KBM-7 (cell line): Measurements from ENCODE around the gene HK1.

Experiments used
- DNase-seq: peaks from one replicate; pipeline ENCODE4 v3.0.0-alpha.2; 2015
- in situ Hi-C: fragments of 300-500 bp; cut with MboI; formaldehyde crosslinking; loops from 2 replicates; pipeline ENCODE4 v1.14.3; 2020; ENCODE audit warnings: low sequenced_read_pairs, low pct_unique_long_range_greater_than_20kb, mixed read lengths

The HK1 gene

DNA sequence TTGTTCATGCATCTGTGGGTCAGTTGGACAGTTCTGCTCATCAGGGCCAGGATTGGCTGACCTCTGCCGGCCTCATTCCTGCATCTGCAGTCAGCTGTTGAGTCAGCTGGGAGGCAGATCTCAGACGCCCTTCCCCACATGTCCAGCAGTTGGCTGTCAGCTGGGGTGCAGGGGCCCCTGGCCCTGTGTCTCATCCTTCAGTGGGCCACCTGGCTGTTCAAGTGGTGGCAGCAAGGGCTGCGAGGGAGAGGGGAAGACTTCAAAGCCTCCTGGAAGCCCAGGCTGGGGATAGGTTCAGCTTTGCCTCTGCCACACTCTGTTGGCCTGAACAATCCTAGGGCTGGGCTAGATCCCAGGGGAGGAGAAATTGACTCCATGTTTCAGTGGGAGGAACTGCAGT is 105.3 kb downstream of the HK1 start:
- in situ Hi-C loops: loop anchor here (5.0 kb wide), 1 partner anchor 136 kb away; no protein-coding TSS in a partner anchor
- no peak for DNase-seq

DNA sequence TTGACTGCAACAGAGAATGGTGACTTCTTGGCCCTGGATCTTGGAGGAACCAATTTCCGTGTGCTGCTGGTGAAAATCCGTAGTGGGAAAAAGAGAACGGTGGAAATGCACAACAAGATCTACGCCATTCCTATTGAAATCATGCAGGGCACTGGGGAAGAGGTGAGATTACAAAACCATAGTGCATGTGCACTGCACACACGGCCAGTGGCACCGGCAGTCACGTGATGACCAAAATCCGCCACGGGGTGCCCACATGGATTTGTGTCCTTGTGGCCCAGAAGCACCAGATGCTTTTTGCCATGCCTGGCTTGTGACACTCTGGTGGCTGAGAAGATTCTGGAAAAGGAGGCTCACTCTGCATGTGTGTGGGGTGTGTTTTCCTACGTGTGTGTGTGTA is 106.0 kb downstream of the HK1 start:
- in situ Hi-C loops: loop anchor here (5.0 kb wide), 1 partner anchor 137 kb away; no protein-coding TSS in a partner anchor
- DNase-seq: no peak

DNA sequence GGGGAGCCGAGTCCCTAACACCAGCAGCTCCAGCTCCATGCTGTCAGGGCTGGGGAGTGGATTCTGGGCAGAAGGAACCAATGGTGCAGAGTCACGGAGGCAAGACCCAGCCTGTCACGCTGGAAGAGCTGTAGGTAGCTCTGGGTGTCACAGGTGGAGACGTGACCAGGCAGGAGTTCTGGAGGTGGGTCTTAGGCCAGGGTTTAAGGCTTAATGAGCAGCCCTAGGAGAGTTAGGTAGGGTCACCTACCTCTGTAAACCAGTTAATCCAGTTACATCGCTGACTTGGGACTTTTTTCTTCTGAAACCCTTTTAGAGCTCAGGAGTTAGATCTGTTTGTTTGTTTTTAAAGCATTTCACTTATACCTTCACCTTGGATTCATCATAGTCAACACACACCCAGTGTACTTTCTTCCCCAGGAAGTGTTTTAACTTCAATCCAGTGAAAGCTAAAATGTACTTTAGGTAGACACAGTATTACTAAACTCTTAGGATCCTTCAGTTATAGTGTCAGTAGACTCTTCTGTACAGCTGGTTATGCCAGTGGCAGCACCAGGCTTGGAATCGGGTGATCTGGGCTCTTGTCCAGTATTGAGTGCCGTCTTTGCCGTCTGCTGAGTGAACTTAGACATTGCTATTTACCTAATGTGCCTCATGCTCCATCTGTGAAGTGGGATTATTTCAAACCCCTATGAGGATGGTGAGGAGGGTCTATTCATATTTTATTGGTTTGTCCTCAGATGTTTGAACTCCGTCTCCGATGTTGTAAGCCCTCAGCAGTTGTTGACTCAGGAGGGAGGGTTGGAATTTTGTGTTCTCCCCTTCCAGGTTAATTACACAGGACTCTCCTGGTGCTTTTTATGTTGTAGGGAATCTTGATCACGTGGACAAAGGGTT is 107.4 kb downstream of the HK1 start:
- no peak for DNase-seq
- in situ Hi-C loops: no loop called here

DNA sequence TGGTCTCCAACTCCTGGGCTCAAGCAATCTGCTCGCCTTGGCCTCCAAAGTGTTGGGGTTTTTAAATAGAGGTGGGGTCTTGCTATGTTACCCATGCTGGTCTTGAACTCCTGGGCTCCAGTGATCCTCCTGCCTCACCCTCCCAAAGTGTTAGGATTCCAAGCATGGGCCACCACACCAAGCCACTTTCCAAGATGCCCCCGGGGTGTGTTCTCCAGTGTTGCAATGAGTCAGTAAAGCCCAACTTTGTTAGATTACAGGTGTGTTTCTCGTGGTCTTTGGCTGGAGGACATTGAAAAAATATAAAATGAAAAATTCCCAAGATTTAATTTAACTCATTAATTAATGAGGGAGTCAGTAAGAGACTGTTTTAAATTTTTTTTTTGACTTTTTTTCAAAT is 109.2 kb downstream of the HK1 start:
- no peak for DNase-seq
- in situ Hi-C loops: no loop called here

DNA sequence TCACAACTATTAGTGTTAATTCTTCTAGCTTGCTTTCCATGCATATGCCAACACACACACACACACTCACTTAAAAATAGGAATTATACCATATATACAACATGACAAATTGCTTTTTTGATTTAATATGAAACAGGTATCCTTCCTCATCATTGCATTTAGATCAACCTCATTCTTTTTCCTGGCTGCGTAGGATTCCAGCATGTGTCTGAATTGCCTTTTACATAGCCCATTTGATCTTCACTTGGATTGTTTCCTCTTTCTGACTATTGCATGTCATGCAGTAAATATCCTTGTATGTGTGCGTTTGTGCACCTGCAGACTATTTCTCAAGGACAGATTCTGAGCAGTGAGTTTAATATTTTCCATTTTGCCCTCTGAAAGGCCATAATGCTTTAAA is 110.2 kb downstream of the HK1 start:
- in situ Hi-C loops: no loop called here
- no peak for DNase-seq

DNA sequence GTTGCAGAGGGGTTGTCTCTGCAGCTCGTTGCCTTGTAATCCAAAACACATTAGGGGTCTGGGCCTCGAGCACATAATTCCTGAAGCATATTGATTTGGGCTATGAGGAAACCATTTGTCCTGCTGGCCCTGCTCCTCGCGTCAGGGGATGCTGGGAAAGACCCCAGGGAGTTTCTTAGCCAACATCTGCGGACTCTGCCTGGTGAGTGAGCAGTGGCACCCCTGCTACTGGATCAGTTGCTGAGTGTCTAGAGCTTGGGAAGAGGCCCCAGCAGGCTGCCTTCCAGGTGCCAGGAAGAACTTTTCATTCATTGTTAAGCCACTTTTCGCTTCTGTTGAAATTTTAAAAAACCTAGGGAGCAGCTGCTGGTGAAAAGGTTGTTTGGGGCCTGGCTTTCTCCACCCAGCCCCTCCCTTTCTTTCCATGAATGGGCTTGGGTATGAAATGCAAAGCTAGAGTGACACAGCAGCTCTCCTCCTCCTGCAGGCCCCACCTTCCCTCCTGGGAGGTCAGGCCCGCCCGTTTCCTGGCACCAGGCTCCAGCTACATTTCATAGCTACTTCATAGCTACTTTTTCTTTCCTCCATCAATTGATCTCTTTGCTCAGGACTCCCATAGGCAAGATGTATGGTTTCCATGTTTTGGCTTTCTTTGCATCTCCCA is 111.7 kb downstream of the HK1 start:
- in situ Hi-C loops: no loop called here
- peak; percentile 31 for DNase-seq

DNA sequence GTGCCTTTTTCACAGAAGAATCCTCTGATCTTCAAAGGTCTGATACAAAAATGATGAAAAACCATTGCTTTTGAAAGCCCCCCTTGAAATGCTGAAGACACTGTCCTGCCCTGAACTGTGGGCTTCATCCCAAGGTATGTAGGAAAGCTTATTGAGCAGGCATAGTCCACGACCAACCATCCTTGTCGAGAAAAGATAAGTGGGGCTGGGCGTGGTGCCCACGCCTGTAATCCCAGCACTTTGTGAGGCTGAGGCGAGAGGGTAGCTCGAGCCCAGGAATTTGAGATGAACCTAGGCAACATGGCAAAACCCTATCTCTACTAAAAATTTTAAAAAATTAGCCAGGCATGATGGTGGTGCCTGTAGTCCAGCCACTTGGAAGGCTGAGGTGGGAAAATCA is 112.9 kb downstream of the HK1 start:
- in situ Hi-C loops: no loop called here
- DNase-seq: no peak

DNA sequence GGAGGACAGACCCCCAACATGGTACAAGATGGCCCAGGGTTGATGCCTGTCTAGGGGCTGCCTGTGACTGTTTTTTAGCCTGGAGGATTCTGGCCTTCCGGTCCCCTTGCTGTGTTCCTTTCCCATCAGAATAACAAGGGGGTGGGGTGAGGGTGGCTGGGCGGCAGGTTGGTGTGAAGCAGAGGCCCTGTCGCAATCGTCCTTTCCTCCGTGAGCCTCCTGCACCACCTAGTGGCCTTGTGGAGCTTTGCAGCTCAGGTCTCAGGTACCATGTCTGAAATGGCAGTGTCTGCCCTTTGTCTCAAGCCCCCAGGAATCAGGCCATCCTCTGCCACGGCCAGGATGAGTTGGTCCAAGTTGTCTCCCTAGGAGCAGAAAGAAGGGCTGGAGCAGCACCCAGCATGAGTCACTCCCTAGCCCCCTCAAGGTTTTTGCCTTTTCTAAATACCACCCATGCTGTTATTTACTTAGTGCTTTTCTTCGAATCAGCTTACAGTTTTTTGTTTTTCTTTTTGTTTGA is 114.2 kb downstream of the HK1 start:
- DNase-seq: peak; percentile 83
- in situ Hi-C loops: no loop called here

DNA sequence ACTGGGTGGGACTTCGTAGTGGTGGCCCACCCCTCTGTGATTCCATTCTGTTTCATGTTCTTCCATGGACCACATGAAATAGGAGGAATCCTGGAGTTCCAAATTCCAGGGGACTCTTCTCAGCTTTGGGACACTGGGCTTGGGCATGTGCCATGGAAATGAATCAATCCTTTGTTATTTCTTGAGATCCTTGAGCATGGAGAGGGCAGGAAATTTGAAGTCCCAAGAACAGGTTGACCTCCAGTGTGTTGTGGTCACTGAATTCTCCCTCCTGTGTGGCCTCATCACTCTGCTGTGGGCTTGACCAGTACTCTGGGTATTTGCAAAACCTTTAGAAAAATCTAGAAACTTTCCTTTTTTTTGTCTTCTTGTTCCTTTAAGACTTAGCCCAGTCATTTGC is 115.7 kb downstream of the HK1 start:
- in situ Hi-C loops: no loop called here
- DNase-seq: no peak

DNA sequence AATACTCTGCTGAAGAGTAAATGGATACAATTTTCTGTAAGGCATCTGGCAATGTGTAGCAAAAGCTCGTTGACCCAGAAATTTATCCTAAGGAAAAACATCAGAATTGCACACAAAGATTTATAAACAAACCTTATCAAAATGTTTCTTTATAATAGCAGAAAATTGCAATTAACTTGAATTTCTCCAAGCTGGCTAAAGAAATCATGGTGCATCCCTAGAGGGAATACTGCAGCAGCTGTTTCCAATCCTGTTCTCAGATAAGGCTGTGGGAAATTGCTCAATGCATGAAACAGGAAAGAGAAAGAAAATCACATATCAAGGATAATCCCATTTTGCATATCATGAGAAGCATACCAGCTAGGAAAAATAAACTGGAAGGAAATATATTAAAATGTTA is 119.7 kb downstream of the HK1 start:
- no peak for DNase-seq
- in situ Hi-C loops: no loop called here

DNA sequence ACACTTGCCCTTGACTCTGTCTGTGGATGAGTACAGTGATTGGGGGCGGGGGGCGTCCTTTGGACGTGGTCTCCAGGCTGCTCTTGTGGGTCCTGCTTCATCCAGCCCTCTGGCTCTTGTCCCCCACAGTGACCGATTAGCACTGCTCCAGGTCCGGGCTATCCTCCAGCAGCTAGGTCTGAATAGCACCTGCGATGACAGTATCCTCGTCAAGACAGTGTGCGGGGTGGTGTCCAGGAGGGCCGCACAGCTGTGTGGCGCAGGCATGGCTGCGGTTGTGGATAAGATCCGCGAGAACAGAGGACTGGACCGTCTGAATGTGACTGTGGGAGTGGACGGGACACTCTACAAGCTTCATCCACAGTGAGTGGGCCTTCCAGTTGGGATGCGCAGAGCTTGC is 120.2 kb downstream of the HK1 start:
- in situ Hi-C loops: no loop called here
- DNase-seq: no peak

DNA sequence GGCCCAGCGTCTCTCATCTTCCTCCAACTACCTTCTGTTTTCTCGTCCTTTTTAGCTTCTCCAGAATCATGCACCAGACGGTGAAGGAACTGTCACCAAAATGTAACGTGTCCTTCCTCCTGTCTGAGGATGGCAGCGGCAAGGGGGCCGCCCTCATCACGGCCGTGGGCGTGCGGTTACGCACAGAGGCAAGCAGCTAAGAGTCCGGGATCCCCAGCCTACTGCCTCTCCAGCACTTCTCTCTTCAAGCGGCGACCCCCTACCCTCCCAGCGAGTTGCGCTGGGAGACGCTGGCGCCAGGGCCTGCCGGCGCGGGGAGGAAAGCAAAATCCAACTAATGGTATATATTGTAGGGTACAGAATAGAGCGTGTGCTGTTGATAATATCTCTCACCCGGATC is 122.6 kb downstream of the HK1 start:
- in situ Hi-C loops: no loop called here

DNA sequence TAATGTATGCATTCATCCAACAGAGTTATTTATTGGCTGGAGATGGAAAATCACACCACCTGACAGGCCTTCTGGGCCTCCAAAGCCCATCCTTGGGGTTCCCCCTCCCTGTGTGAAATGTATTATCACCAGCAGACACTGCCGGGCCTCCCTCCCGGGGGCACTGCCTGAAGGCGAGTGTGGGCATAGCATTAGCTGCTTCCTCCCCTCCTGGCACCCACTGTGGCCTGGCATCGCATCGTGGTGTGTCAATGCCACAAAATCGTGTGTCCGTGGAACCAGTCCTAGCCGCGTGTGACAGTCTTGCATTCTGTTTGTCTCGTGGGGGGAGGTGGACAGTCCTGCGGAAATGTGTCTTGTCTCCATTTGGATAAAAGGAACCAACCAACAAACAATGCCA is 123.1 kb downstream of the HK1 start:
- no peak for DNase-seq
- in situ Hi-C loops: no loop called here

More for the DNA sequence above, 122.6 kb downstream of the HK1 start:
- no peak for DNase-seq

DNA sequence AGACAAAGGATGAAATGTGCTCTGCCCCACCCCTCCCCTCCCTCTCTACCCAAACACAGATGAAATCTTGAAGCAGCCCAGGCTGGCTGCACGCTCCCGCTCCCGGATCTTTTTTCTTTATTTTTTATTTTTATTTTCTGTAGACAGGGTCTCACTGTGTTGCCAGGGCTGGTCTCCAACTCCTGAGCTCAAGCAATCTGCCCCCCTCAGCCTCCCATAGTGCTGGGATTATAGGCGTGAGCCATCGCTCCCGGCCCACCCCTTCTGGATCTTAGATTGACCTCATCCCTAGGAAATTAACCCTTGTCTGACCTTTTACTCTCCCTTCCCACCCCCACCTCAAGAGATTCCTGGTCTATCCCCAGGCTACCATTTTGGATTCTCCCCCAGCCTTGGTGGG is 124.1 kb downstream of the HK1 start:
- DNase-seq: no peak
- in situ Hi-C loops: no loop called here

DNA sequence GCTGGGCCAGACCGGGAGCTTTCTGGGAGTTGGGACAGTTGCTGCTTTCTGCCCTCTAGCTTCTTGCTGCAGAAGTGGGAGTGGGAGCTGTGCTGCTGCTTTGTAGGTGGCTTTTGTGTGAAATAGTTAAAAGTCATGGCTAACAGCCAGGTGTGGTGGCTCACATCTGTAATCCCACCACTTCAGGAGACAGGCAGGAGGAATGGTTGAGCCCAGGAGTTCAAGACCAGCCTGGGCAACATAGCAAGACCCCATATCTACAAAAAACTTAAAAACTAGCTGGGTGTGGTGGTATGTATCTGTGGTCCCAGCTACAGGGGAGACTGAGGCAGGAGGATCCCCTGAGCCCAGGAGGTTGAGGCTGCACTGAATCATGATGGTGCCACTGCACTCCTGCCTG is 124.8 kb downstream of the HK1 start:
- in situ Hi-C loops: no loop called here
- DNase-seq: no peak

DNA sequence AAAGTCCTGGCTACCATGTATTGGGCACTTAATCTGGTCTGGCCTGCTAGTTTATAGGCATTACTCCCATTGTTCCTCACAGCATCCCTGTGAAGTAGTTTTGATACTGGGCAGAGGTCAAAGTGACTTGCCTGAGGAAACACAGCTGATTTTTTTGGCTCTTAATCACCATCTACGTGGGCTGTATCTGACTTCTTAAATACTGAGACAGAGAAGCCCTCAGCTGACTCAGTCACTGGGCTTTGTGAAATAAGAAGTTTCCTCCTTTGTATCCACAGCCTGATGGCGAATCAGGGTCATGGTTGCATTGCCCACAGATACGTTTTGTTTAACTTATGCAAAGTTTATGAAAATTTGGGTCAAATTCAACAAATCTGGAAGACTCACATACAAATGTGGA is 125.2 kb downstream of the HK1 start:
- DNase-seq: no peak
- in situ Hi-C loops: no loop called here

DNA sequence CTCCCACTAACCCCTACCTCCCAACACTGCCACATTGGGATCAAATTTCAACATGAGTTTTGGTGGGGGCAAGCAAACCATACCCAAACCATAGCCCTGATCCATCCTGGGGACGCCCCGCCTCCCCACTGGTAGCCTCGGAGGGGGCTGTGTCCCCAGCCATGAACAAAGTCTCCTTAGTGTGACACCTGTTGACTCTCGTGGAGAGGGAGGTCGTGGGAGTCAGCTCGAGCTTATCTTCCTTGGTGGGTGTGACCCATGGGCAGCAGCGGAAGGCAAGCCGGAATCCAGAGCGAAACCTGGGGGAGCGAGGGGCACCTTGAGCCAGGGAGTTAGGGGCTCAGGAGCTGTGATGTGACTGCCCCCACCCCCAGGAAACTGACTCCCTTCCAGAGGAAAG is 126.5 kb downstream of the HK1 start:
- in situ Hi-C loops: no loop called here
- no peak for DNase-seq

DNA sequence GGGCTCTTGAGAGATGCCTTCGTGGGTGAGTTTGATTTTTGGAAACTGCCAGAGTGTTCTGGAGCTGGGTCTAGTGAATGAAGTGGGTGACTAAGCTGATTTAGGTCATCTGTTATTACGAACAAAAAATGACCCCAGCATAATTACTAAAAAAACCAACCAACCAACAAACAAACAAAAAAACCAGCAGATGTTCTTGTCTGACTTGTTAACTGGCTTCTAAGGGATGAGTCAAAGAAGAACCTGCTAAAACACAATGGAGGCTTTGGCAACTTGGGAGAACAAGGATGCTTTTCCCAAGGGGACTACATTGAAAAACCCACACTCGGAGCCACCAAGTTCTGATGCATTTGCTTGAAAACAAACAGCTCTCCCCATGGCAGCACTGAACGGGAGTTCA is 126.9 kb downstream of the HK1 start:
- DNase-seq: no peak
- in situ Hi-C loops: no loop called here

DNA sequence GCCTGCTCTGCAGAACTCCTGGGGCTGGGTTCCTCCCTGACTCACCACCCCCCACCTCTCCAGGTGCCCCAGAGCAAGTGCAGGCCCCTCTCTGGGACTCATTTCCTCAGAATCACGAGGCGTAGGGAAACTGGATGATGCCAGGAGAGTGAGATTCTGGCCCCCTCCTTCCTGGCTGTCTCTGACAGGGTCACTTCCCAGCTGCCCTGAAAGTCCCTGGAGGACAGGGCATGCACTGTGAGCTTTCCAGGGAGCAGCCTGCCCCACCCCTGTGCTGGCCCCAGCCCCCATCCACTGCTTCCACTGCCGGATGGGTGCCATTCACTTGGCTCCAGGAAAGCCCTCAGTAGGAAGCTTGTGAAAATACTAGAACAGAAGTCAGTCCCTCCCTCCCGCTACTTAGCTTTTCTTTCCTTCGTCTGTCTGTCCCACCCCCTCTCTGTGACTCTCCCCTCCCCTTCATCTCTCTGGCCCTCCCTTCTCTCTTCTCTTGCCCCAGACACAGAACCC is 128.1 kb downstream of the HK1 start:
- DNase-seq: no peak

More for the DNA sequence above, 128.1 kb downstream of the HK1 start:
- in situ Hi-C loops: no loop called here
